ENCODE data around the gene GTF3C5. TPM values are rescaled to one million over a fixed set of nuclear protein-coding genes. Genes with fewer than 3 reads are reported as not detected.
"Not testable (repeated sequence)": the region's sequence is repeated elsewhere in the genome, so short reads cannot be mapped to it uniquely, and the experiment has no call there.

Gene GTF3C5
- total and polyA plus RNA-seq, 4 donors = 17.8 to 91.6 (median 39.2) TPM

DNA sequence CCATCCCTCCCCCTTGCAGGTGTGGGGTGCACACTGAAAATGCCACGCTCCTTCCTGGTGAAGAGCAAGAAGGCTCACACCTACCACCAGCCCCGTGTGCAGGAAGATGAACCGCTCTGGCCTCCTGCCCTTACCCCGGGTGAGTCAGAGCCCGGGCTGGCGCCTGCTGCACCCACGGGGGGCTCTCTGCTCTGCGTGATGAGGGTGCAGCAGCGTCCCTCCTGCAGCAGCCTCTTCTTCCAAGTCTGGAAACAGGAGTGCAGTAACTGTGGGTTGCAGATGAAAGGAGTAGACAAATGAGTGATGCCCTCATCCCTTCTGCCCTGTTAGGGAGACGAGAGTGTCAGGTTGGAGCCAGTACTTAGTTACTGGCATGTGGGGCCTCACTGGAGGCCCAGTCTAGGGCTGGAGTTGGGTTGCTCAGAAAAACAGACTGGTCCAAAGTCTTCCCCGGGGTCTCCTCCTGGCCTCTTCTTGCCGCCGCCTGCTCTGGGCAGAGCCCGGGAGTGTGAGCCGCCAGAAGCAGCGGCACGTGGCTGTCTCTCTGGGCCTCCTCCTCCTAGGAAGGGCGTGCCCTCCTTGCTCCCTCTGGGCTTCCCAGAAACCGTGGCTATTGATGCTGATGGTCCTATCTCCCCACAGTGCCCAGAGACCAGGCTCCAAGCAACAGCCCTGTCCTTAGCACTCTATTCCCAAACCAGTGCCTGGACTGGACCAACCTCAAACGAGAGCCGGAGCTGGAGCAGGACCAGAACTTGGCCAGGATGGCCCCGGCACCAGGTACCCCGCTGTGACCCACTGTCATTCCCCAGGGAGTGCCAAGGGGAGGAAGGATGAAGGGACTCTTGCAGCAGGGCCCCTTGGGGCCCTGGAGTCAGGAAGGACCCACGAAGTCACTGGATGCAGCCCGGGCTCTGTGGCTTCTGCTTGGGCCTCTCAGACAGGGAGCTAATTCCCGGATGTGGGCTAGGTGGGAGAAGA lies 43.9 kb upstream of the GTF3C5 start:
- DNase-seq = peak in 1 of 2 donors; percentile 48
- WGBS, 2 donors = 51 to 59% methylated on average over 26 of the region's 26 CpGs
- H3K27me3 ChIP-seq (ENCODE audit: control insufficient read depth in 1 of 2, insufficient read depth in 2 of 2, low read length in 1 of 2) = no peaks in the 10 kb centered on the region
- ATAC-seq (ENCODE audit: low FRiP score) = no peak
- no peak overlapping the region for H3K4me3 ChIP-seq (ENCODE audit: low read length in 2 of 2)
- no peaks in the 10 kb centered on the region for H3K4me1 ChIP-seq (ENCODE audit: control insufficient read depth in 1 of 2, insufficient read depth in 2 of 2, low read length in 2 of 2)
- H3K36me3 ChIP-seq (ENCODE audit: control insufficient read depth in 1 of 2, insufficient read depth in 2 of 2, low read length in 1 of 2) = no peaks in the 10 kb centered on the region
- H3K27ac ChIP-seq (ENCODE audit: low read depth in 1 of 2, low read length in 2 of 2) = no peak overlapping the region
- H3K9me3 ChIP-seq (ENCODE audit: control insufficient read depth, low read length) = no peaks in the 10 kb centered on the region
- intact Hi-C loops (cut with DNase I) = no loop called here

DNA sequence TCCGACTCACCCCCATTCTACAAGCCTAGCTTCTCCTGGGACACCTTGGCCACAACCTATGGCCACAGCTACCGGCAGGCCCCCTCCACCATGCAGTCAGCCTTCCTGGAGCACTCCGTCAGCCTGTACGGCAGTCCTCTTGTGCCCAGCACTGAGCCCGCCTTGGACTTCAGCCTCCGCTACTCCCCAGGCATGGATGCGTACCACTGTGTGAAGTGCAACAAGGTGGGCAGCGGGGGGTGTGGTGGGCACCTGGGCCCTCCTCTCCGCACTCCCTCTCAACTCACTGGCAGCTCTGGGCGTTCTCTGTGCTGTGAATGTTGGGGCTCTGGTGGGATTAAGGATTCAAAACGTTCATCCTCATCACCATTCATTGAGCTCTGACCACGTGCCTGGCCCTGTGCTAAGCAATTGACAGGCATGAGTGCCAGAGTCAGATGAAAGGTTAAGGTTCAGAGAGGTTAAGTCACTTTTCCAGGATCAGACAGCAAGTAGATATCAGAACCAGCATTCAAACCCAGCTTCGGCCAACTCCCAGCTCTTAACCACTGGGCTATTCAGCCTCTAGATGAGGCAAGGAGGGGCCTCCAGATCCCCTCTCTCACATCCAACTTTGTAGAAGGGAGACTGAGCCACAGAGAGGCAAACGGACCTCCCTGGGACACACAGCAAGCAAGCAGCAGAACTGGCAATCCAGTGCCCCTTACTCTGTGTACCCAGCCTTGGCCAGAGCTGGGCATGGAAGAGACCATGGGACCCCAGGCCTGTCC lies 42.4 kb upstream of the GTF3C5 start:
- H3K27ac ChIP-seq (ENCODE audit: low read depth in 1 of 2, low read length in 2 of 2) = no peak overlapping the region
- 81 to 86% methylated on average over 14 of the region's 14 CpGs for WGBS, 2 donors
- H3K4me1 ChIP-seq (ENCODE audit: control insufficient read depth in 1 of 2, insufficient read depth in 2 of 2, low read length in 2 of 2) = no peaks in the 10 kb centered on the region
- H3K4me3 ChIP-seq (ENCODE audit: low read length in 2 of 2) = no peak overlapping the region
- no peak for DNase-seq
- no peak for ATAC-seq (ENCODE audit: low FRiP score)
- intact Hi-C loops (cut with DNase I) = no loop called here
- no peaks in the 10 kb centered on the region for H3K27me3 ChIP-seq (ENCODE audit: control insufficient read depth in 1 of 2, insufficient read depth in 2 of 2, low read length in 1 of 2)
- no peaks in the 10 kb centered on the region for H3K36me3 ChIP-seq (ENCODE audit: control insufficient read depth in 1 of 2, insufficient read depth in 2 of 2, low read length in 1 of 2)
- no peaks in the 10 kb centered on the region for H3K9me3 ChIP-seq (ENCODE audit: control insufficient read depth, low read length)

DNA sequence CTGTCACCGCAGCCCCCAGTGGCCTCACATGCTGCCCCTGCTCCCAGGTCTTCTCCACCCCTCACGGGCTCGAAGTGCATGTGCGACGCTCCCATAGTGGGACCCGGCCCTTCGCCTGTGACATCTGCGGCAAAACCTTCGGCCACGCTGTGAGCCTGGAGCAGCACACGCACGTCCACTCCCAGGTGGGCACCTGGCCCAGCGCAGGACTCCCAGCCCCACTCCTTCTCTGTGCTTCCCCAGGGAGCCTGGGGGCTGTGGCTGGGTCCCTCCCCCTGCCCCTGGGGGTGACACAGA lies 41.8 kb upstream of the GTF3C5 start:
- no peaks in the 10 kb centered on the region for H3K4me1 ChIP-seq (ENCODE audit: control insufficient read depth in 1 of 2, insufficient read depth in 2 of 2, low read length in 2 of 2)
- no peak overlapping the region for H3K27ac ChIP-seq (ENCODE audit: low read depth in 1 of 2, low read length in 2 of 2)
- no peak for ATAC-seq (ENCODE audit: low FRiP score)
- WGBS, 2 donors = 88 to 92% methylated on average over 13 of the region's 13 CpGs
- H3K27me3 ChIP-seq (ENCODE audit: control insufficient read depth in 1 of 2, insufficient read depth in 2 of 2, low read length in 1 of 2) = no peaks in the 10 kb centered on the region
- no peaks in the 10 kb centered on the region for H3K36me3 ChIP-seq (ENCODE audit: control insufficient read depth in 1 of 2, insufficient read depth in 2 of 2, low read length in 1 of 2)
- intact Hi-C loops (cut with DNase I) = no loop called here
- no peaks in the 10 kb centered on the region for H3K9me3 ChIP-seq (ENCODE audit: control insufficient read depth, low read length)
- DNase-seq = no peak
- no peak overlapping the region for H3K4me3 ChIP-seq (ENCODE audit: low read length in 2 of 2)

DNA sequence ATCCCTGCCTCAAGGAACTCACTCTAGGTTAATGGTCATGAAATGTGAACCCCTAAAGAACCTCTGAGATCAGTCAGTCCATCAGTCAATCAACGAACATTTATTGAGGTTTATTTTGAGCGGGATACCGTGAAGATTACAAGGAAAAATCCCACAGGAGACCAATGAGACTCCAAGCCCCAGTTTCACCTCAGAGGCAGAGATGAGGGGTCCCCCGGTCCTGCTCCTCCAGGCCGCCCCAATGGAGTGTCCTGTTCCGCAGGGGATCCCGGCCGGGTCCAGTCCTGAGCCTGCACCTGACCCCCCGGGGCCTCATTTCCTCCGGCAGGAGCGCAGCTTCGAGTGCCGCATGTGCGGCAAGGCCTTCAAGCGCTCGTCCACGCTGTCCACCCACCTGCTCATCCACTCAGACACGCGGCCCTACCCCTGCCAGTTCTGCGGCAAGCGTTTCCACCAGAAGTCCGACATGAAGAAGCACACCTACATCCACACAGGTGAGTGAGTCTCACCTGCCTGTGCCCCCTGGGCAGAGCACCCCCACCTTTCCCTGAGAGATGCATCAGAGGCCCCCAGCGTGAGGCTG lies 41.3 kb upstream of the GTF3C5 start:
- no peak for ATAC-seq (ENCODE audit: low FRiP score)

DNA sequence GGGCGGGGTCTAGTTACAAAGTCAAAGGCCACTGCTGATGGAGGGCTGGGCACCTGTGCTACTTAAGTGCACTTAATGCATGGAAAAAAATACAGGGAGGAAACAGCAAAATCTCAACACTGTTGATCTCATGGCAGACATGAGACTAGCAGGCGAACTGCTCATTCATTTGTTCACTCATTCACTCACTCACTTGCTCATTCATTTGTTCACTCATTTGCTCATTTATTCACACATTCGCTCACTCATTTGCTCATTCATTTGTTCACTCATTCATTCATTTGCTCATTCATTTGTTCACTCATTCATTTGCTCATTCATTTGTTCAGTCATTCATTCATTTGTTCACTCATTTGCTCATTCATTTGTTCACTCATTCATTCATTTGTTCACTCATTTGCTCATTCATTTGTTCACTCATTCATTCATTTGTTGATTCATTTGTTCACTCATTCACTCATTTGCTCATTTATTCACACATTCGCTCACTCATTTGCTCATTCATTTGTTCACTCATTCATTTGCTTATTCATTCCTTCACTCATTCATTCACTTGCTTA lies 40.7 kb upstream of the GTF3C5 start:
- DNase-seq; intact Hi-C loops (cut with DNase I); H3K4me1 ChIP-seq (ENCODE audit: control insufficient read depth in 1 of 2, insufficient read depth in 2 of 2, low read length in 2 of 2); H3K27ac ChIP-seq (ENCODE audit: low read depth in 1 of 2, low read length in 2 of 2); H3K36me3 ChIP-seq (ENCODE audit: control insufficient read depth in 1 of 2, insufficient read depth in 2 of 2, low read length in 1 of 2); H3K27me3 ChIP-seq (ENCODE audit: control insufficient read depth in 1 of 2, insufficient read depth in 2 of 2, low read length in 1 of 2); ATAC-seq (ENCODE audit: low FRiP score); H3K4me3 ChIP-seq (ENCODE audit: low read length in 2 of 2); H3K9me3 ChIP-seq (ENCODE audit: control insufficient read depth, low read length): not testable (repeated sequence)
- WGBS, 2 donors = 75 to 81% methylated on average over 4 of the region's 4 CpGs

More for the DNA sequence above, 41.3 kb upstream of the GTF3C5 start:
- no peak overlapping the region for H3K4me3 ChIP-seq (ENCODE audit: low read length in 2 of 2)
- no peak for DNase-seq
- no peak overlapping the region for H3K27ac ChIP-seq (ENCODE audit: low read depth in 1 of 2, low read length in 2 of 2)
- H3K9me3 ChIP-seq (ENCODE audit: control insufficient read depth, low read length) = no peaks in the 10 kb centered on the region
- intact Hi-C loops (cut with DNase I) = no loop called here
- no peaks in the 10 kb centered on the region for H3K36me3 ChIP-seq (ENCODE audit: control insufficient read depth in 1 of 2, insufficient read depth in 2 of 2, low read length in 1 of 2)
- H3K4me1 ChIP-seq (ENCODE audit: control insufficient read depth in 1 of 2, insufficient read depth in 2 of 2, low read length in 2 of 2) = no peaks in the 10 kb centered on the region
- WGBS, 2 donors = 84 to 86% methylated on average over 23 of the region's 23 CpGs
- no peaks in the 10 kb centered on the region for H3K27me3 ChIP-seq (ENCODE audit: control insufficient read depth in 1 of 2, insufficient read depth in 2 of 2, low read length in 1 of 2)

DNA sequence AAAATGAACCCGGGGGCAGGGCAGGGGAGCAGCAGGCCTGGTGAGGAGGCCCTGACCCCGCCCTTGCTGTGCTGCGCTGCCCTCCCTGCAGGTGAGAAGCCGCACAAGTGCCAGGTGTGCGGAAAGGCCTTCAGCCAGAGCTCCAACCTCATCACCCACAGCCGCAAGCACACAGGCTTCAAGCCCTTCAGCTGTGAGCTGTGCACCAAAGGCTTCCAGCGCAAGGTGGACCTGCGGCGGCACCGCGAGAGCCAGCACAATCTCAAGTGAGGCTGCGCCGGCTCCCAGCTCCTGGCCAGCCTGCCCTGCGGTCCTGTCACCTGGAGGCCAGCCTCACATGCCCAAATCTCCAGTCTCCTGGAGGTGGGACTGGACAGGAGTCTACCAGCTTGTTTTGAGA lies 40.0 kb upstream of the GTF3C5 start:
- Histone ChIP-seq H3K9me3 (ENCODE audit: control insufficient read depth, low read length) (no peaks in the 10 kb centered on the region), H3K27ac (ENCODE audit: low read depth in 1 of 2, low read length in 2 of 2) (no peak overlapping the region), H3K4me3 (ENCODE audit: low read length in 2 of 2) (no peak overlapping the region), H3K27me3 (ENCODE audit: control insufficient read depth in 1 of 2, insufficient read depth in 2 of 2, low read length in 1 of 2) (no peaks in the 10 kb centered on the region), H3K4me1 (ENCODE audit: control insufficient read depth in 1 of 2, insufficient read depth in 2 of 2, low read length in 2 of 2) (no peaks in the 10 kb centered on the region), H3K36me3 (ENCODE audit: control insufficient read depth in 1 of 2, insufficient read depth in 2 of 2, low read length in 1 of 2) (no peaks in the 10 kb centered on the region)
- ATAC-seq (ENCODE audit: low FRiP score) (no peak), DNase-seq (no peak)
- intact Hi-C loops (cut with DNase I) = no loop called here
- 92 to 97% methylated on average over 14 of the region's 14 CpGs for WGBS, 2 donors

DNA sequence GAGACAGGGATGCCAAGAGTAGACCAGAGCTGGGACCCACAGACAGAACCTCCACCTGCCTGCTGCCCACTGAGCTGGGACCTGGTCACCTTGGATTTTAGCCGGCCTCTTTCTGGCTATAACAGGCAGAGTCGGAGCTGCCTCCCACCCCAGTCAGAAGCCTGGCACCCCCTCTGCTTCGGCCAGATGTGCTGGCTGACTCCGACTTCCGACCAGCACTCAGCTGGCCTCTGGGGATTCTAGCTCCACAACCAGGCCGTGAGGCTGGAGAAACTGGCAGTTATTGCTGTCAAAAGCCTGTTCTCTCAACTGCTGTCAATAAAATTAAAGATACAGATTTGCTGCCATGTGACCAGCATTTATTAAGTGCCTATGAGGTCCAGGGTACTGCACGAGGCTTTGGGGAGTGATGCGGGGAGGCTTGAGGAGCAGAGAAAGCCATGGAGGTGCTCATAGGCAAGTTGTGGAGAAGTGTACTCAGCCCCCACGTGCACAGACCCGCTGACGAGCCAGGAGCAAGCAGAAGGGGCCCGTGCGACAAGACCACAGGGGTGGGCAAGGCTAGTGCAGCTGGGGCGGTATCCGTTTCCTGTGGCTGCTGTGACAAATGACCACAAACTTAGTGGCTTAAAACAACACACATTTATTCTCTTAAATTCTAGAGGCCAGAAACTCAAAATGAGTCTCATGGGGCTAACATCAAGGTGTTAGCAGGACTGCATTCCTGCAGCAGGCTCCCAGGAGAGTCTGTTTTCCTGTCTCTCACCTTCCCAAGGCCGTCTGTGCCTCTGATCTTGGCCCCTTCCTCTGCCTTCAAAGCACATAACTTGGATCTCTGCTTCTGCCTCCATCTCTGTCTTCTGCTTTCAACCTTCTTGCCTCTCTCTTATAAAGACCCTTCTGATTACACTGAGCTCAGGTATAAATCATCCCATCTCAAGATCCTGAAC lies 39.2 kb upstream of the GTF3C5 start:
- intact Hi-C loops (cut with DNase I) = no loop called here
- 16 to 17% methylated on average over 16 of the region's 16 CpGs for WGBS, 2 donors
- H3K9me3 ChIP-seq (ENCODE audit: control insufficient read depth, low read length) = no peaks in the 10 kb centered on the region
- H3K36me3 ChIP-seq (ENCODE audit: control insufficient read depth in 1 of 2, insufficient read depth in 2 of 2, low read length in 1 of 2) = no peaks in the 10 kb centered on the region
- H3K4me3 ChIP-seq (ENCODE audit: low read length in 2 of 2) = no peak overlapping the region
- DNase-seq (no peak), ATAC-seq (ENCODE audit: low FRiP score) (no peak)
- H3K27ac ChIP-seq (ENCODE audit: low read depth in 1 of 2, low read length in 2 of 2) = no peak overlapping the region
- H3K27me3 ChIP-seq (ENCODE audit: control insufficient read depth in 1 of 2, insufficient read depth in 2 of 2, low read length in 1 of 2) = no peaks in the 10 kb centered on the region
- H3K4me1 ChIP-seq (ENCODE audit: control insufficient read depth in 1 of 2, insufficient read depth in 2 of 2, low read length in 2 of 2) = no peaks in the 10 kb centered on the region

DNA sequence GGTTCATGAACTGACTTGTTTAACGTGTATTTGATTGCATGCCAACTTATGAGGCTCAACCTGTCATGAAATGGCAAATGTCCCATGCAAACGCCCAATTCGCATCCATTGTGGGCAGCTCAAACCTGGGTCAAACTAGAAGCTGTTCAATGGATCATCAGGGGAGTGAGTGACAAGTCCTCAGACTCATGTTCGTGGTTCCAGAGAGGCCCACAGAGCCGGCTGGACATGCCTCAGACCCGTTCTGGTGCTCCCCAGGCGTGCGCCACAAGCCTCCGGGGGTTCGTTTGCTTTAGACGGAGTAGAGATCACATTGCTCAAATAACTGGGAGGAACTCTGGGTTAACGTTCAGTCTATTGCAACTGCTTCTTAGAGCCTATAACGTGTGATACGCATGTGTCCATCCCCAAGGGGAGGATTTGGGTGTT lies 37.3 kb upstream of the GTF3C5 start:
- DNase-seq (no peak), ATAC-seq (ENCODE audit: low FRiP score) (no peak)
- no peaks in the 10 kb centered on the region for H3K9me3 ChIP-seq (ENCODE audit: control insufficient read depth, low read length)
- H3K36me3 ChIP-seq (ENCODE audit: control insufficient read depth in 1 of 2, insufficient read depth in 2 of 2, low read length in 1 of 2) = no peaks in the 10 kb centered on the region
- H3K27ac ChIP-seq (ENCODE audit: low read depth in 1 of 2, low read length in 2 of 2) = no peak overlapping the region
- no peak overlapping the region for H3K4me3 ChIP-seq (ENCODE audit: low read length in 2 of 2)
- H3K27me3 ChIP-seq (ENCODE audit: control insufficient read depth in 1 of 2, insufficient read depth in 2 of 2, low read length in 1 of 2) = no peaks in the 10 kb centered on the region
- intact Hi-C loops (cut with DNase I) = no loop called here
- H3K4me1 ChIP-seq (ENCODE audit: control insufficient read depth in 1 of 2, insufficient read depth in 2 of 2, low read length in 2 of 2) = no peaks in the 10 kb centered on the region
- WGBS, 2 donors = 21 to 31% methylated on average over 14 of the region's 14 CpGs
